ENCODE data around the gene AEN. TPM values are rescaled to one million over a fixed set of nuclear protein-coding genes. Genes with fewer than 3 reads are reported as not detected.

Gene AEN
- total and polyA plus RNA-seq, 11 donors: 3.8 to 21.8 (median 6.6) TPM

DNA sequence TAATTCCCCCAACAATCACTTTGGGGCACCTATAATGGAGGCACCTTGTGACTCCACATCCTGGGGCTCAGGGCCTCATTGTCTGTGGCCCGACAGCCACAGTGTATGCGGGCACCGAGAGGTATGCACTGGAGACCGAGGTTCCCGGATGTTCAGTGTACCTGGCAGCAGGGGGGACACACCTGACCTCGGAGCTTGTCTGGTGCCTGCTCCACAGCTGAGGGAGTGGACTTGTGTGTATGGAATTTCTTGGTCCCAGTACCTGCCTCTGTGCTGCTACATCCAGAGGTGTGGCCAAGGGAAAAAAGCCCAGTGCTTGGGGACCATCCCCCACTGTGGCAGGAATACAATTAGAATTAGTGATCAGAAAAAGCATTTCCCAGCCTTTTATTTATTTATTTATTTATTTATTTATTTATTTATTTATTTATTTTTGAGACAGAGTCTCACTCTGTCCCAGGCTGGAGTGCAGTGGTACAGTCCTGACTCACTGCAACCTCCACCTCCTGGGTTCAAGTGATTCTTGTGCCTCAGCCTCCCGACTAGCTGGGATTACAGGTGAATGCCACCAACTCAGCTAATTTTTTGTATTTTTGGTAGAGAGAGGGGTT is 8.8 kb upstream of the AEN start:
- ATAC-seq: no peak
- H3K27me3 ChIP-seq: peaks cover 0 to 13% (median 6%) of the 10 kb centered on the region in 9 donors
- no peak overlapping the region for H3K4me3 ChIP-seq
- no peaks in the 10 kb centered on the region for H3K9me3 ChIP-seq
- H3K27ac ChIP-seq: no peak overlapping the region
- H3K4me1 ChIP-seq: no peaks in the 10 kb centered on the region
- no peak for DNase-seq
- TF ChIP-seq, protein P1, sequence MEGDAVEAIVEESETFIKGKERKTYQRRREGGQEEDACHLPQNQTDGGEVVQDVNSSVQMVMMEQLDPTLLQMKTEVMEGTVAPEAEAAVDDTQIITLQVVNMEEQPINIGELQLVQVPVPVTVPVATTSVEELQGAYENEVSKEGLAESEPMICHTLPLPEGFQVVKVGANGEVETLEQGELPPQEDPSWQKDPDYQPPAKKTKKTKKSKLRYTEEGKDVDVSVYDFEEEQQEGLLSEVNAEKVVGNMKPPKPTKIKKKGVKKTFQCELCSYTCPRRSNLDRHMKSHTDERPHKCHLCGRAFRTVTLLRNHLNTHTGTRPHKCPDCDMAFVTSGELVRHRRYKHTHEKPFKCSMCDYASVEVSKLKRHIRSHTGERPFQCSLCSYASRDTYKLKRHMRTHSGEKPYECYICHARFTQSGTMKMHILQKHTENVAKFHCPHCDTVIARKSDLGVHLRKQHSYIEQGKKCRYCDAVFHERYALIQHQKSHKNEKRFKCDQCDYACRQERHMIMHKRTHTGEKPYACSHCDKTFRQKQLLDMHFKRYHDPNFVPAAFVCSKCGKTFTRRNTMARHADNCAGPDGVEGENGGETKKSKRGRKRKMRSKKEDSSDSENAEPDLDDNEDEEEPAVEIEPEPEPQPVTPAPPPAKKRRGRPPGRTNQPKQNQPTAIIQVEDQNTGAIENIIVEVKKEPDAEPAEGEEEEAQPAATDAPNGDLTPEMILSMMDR (IDR thresholded peaks at IDR 0.05): no peak
- no peak for TF ChIP-seq POLR2A (IDR thresholded peaks at IDR 0.05)
- no peaks in the 10 kb centered on the region for H3K36me3 ChIP-seq
- 61 to 84% (median 70%) methylated on average over 6 to 7 of the region's 7 CpGs for WGBS, 4 donors
- intact Hi-C loops (cut with DNase I): loop anchor here in 2 of 10 donors (5.0 to 10.0 kb wide), 2 partner anchors 67 to 135 kb away; partner anchors contain the start of gene DET1 (in 1 of the 2)

DNA sequence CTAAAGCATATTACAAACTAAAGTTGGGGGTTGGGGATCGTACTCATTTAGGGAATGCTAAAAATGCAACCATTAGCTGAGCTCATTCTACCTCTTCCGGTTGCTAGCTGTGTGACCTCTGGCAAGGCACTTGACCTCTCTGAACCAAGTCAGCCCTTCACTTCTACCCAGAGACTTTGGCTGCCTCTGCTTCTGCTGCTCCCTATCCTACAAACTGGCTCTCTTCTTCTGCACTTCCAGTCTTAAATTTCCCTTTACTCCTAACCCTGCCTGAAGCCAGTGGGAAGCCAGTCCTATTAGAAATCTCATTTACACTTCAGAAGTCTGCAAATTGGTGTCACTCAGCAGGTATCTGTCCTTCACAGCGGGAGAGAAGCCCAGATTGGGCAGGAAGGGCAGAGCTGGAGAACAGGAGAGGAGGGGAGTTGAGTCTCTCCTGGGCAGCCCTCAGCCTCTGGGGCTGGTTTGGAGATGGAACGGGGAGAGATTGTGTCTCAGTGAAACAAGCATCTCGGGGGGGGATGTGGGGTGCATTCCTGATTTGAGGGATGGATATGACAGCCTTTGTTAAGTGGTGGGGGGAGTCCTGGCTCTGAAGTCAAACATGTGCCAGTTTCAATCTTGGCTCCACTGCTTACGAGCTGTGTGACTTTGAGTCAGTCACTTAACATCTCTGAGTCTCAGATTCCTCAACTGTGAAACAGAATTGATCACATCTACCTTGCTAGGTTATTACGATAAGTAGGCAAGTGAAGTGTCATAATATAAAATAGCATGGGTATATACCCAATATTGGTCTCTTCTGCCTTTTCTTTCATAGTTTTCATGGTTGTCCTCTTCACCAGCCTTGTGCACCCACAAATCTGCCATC is 7.8 kb upstream of the AEN start:
- no peak overlapping the region for H3K4me3 ChIP-seq
- no peaks in the 10 kb centered on the region for H3K9me3 ChIP-seq
- no peak overlapping the region for H3K27ac ChIP-seq
- TF ChIP-seq, protein P1 (IDR thresholded peaks at IDR 0.05): no peak
- TF ChIP-seq POLR2A (IDR thresholded peaks at IDR 0.05): no peak
- no peaks in the 10 kb centered on the region for H3K36me3 ChIP-seq
- no peaks in the 10 kb centered on the region for H3K4me1 ChIP-seq
- intact Hi-C loops (cut with DNase I): loop anchor here in 2 of 10 donors (5.0 to 10.0 kb wide), 2 partner anchors 69 to 136 kb away; partner anchors contain the start of gene DET1 (in 1 of the 2)
- DNase-seq: no peak
- ATAC-seq: no peak
- peaks cover 0 to 3% (median 0%) of the 10 kb centered on the region in 9 donors for H3K27me3 ChIP-seq
- WGBS, 4 donors: 42 to 62% (median 47%) methylated on average over 7 of the region's 7 CpGs

- intact Hi-C loops (cut with DNase I): loop anchor here in 5 of 10 donors (2.0 to 10.0 kb wide), 3 partner anchors 71 to 141 kb away; partner anchors contain the start of gene DET1 (in 1 of the 5)
- ATAC-seq: no peak
These were observed 5.6 kb upstream of the AEN start for GRCh38 chr15:88615303-88616107.

More at GRCh38 chr15:88615303-88616107, 5.6 kb upstream of the AEN start:
- DNase-seq: no peak
- Histone ChIP-seq H3K27ac (no peak overlapping the region), H3K4me3 (no peak overlapping the region), H3K27me3 (peaks cover 0 to 2% (median 0%) of the 10 kb centered on the region in 9 donors), H3K9me3 (no peaks in the 10 kb centered on the region), H3K36me3 (no peaks in the 10 kb centered on the region), H3K4me1 (peaks cover 0 to 1% (median under 1%) of the 10 kb centered on the region in 12 donors)
- TF ChIP-seq, protein P1 (IDR thresholded peaks at IDR 0.05): no peak
- TF ChIP-seq POLR2A (IDR thresholded peaks at IDR 0.05): no peak
- WGBS, 4 donors: 74 to 80% (median 75%) methylated on average over 11 of the region's 11 CpGs

Measured in heart left ventricle (tissue), 16 donors.